Aorta (tissue), 5 donors: ENCODE results near the gene PPCDC. TPM values are rescaled to one million over a fixed set of nuclear protein-coding genes. Genes with fewer than 3 reads are reported as not detected.
A peak's percentile ranks its signal among the peaks of the same experiment; 100 is the strongest.
"Not testable (repeated sequence)": the region's sequence is repeated elsewhere in the genome, so short reads cannot be mapped to it uniquely, and the experiment has no call there.

Source experiments
- ATAC-seq: fragments of 200-7000 bp; cut with Tn5 transposase; one replicate; pipeline ENCODE4 v1.9.1; 2022; ENCODE audit warnings: moderate library complexity; ENCODE audit not compliant: low FRiP score
- DNase-seq, 2 donors: peaks; one replicate each; pipeline ENCODE4 v3.0.0-alpha.2; 2020
- H3K27ac ChIP-seq, 2 donors: one replicate each; pipeline ENCODE4 v1.5.1; 2013; ENCODE audit warnings: low read length in 2 of 2, mild to moderate bottlenecking in 2 of 2, moderate library complexity in 2 of 2, control low read depth in 1 of 2, inconsistent platforms in 1 of 2, low read depth in 1 of 2
- H3K27me3 ChIP-seq, 2 donors: one replicate each; pipeline ENCODE4 v1.6.1; 2013; ENCODE audit warnings: control low read depth in 1 of 2, low read length in 1 of 2, mild to moderate bottlenecking in 1 of 2, moderate library complexity in 1 of 2; ENCODE audit not compliant: insufficient read depth in 2 of 2, control insufficient read depth in 1 of 2
- H3K36me3 ChIP-seq, 2 donors: one replicate each; pipeline ENCODE4 v1.6.1; 2013; ENCODE audit warnings: control low read depth in 1 of 2, low read length in 1 of 2, mild to moderate bottlenecking in 1 of 2; ENCODE audit not compliant: insufficient read depth in 2 of 2, control insufficient read depth in 1 of 2
- H3K4me1 ChIP-seq, 2 donors: one replicate each; pipeline ENCODE4 v1.6.1; 2013; ENCODE audit warnings: low read length in 2 of 2, control low read depth in 1 of 2, mild to moderate bottlenecking in 1 of 2, moderate library complexity in 1 of 2; ENCODE audit not compliant: insufficient read depth in 2 of 2, control insufficient read depth in 1 of 2
- H3K4me3 ChIP-seq, 2 donors: one replicate each; pipeline ENCODE4 v1.5.1; 2013; ENCODE audit warnings: low read length in 2 of 2, control low read depth in 1 of 2, mild to moderate bottlenecking in 1 of 2
- H3K9me3 ChIP-seq: one replicate; pipeline ENCODE4 v1.6.1; 2013; ENCODE audit warnings: mild to moderate bottlenecking, low read length; ENCODE audit not compliant: control insufficient read depth
- WGBS, 2 donors: extraction: QIAGEN DNeasy Blood & Tissue Kit; methylation state at CpG; one replicate each; pipeline ENCODE4 v1.1.7; 2013; 5-methylcytosine and 5-hydroxymethylcytosine counted together
- intact Hi-C, 2 donors: fragments of 100-400 bp; cut with DNase I; formaldehyde crosslinking; loops; one replicate each; pipeline versions ENCODE4 v1.14.2 to v1.15.0; 2022
- polyA plus RNA-seq, 2 donors: library from polyadenylated mRNA; stranded (reverse); fragments of 200-250 nt; gene quantifications; one replicate each; pipeline ENCODE4 v1.2.3, GENCODE V29; 2013
- total RNA-seq, 2 donors: library from RNA; stranded (reverse); fragmentation: NEBNext Ultra II Directional; extraction: Animal tissue kit (Norgen Biotek cat#: 25700); gene quantifications; one replicate each; pipeline ENCODE4 v1.2.1, GENCODE V29; 2021
- donor health status: healthy with polysubstance abuse.
- donor health status: Bipolar disorder and iron deficiency.
- donor health status: DM: no; HTN: no; CAD: no.
- donor health status: DM: no; HTN: no; CAD: no.
- donor health status: DM: yes; HTN: yes; CAD: no.

Gene PPCDC
- total and polyA plus RNA-seq, 4 donors, result 8.2 to 22.6 (median 15.1) TPM

- H3K27me3 ChIP-seq, H3K4me3 ChIP-seq, DNase-seq, H3K4me1 ChIP-seq, intact Hi-C loops, H3K9me3 ChIP-seq, H3K36me3 ChIP-seq, H3K27ac ChIP-seq, ATAC-seq: not testable (repeated sequence)
- 88 to 91% methylated on average over 4 of the region's 4 CpGs for WGBS, 2 donors
These were observed 54.2 kb downstream of the PPCDC start for GRCh38 chr15:75077551-75077961.

GRCh38 chr15:75081150-75081549 lies 57.8 kb downstream of the PPCDC start:
- Histone ChIP-seq H3K36me3 (no peaks in the 10 kb centered on the region), H3K9me3 (no peaks in the 10 kb centered on the region), H3K4me1 (no peaks in the 10 kb centered on the region), H3K4me3 (no peak overlapping the region), H3K27me3 (no peaks in the 10 kb centered on the region), H3K27ac (no peak overlapping the region)
- DNase-seq (no peak), ATAC-seq (no peak)
- intact Hi-C loops, result no loop called here
- 96 to 98% methylated on average over 8 of the region's 8 CpGs for WGBS, 2 donors

- Histone ChIP-seq H3K27ac (no peak overlapping the region), H3K4me1 (no peaks in the 10 kb centered on the region), H3K36me3 (no peaks in the 10 kb centered on the region), H3K27me3 (no peaks in the 10 kb centered on the region), H3K9me3 (no peaks in the 10 kb centered on the region), H3K4me3 (no peak overlapping the region)
- ATAC-seq, result no peak
- WGBS, 2 donors, result 47 to 52% methylated on average over 1 of the region's 1 CpG
- DNase-seq, result no peak
- intact Hi-C loops, result no loop called here
These were observed 59.3 kb downstream of the PPCDC start for GRCh38 chr15:75082689-75083088.

GRCh38 chr15:75085708-75086107 lies 62.3 kb downstream of the PPCDC start:
- not testable (repeated sequence) for H3K4me3 ChIP-seq
- WGBS, 2 donors, result 94 to 99% methylated on average over 3 of the region's 3 CpGs

GRCh38 chr15:75089456-75090387 lies 66.3 kb downstream of the PPCDC start:
- 62 to 70% methylated on average over 6 of the region's 6 CpGs for WGBS, 2 donors
- Histone ChIP-seq H3K4me1 (no peaks in the 10 kb centered on the region), H3K36me3 (no peaks in the 10 kb centered on the region), H3K4me3 (no peak overlapping the region), H3K27me3 (no peaks in the 10 kb centered on the region), H3K27ac (peak overlapping the region; percentile 43 to 68), H3K9me3 (no peaks in the 10 kb centered on the region)
- ATAC-seq, result no peak
- peak in 1 of 2 donors; percentile 36 for DNase-seq
- intact Hi-C loops, result no loop called here

More at GRCh38 chr15:75085708-75086107, 62.3 kb downstream of the PPCDC start:
- H3K9me3 ChIP-seq, intact Hi-C loops, H3K27ac ChIP-seq, ATAC-seq, DNase-seq, H3K4me1 ChIP-seq, H3K27me3 ChIP-seq, H3K36me3 ChIP-seq: not testable (repeated sequence)

GRCh38 chr15:75090388-75090734 lies 67.0 kb downstream of the PPCDC start:
- intact Hi-C loops, result no loop called here

GRCh38 chr15:75091814-75092213 lies 68.4 kb downstream of the PPCDC start:
- Histone ChIP-seq H3K36me3 (no peaks in the 10 kb centered on the region), H3K27ac (no peak overlapping the region), H3K27me3 (no peaks in the 10 kb centered on the region), H3K4me1 (no peaks in the 10 kb centered on the region), H3K4me3 (no peak overlapping the region), H3K9me3 (no peaks in the 10 kb centered on the region)
- DNase-seq (no peak), ATAC-seq (no peak)
- intact Hi-C loops, result no loop called here

More at GRCh38 chr15:75090388-75090734, 67.0 kb downstream of the PPCDC start:
- DNase-seq (peak in 1 of 2 donors; percentile 74), ATAC-seq (peak; percentile 78)
- WGBS, 2 donors, result 22 to 31% methylated on average over 7 of the region's 7 CpGs
- Histone ChIP-seq H3K36me3 (no peaks in the 10 kb centered on the region), H3K27me3 (no peaks in the 10 kb centered on the region), H3K27ac (peak overlapping the region; percentile 43 to 68), H3K9me3 (no peaks in the 10 kb centered on the region), H3K4me1 (no peaks in the 10 kb centered on the region), H3K4me3 (no peak overlapping the region)

- intact Hi-C loops, H3K4me3 ChIP-seq, ATAC-seq, H3K4me1 ChIP-seq, H3K36me3 ChIP-seq, H3K9me3 ChIP-seq, H3K27ac ChIP-seq, H3K27me3 ChIP-seq: not testable (repeated sequence)
- DNase-seq, result peak in 1 of 2 donors; percentile 11
- 89 to 93% methylated on average over 4 of the region's 4 CpGs for WGBS, 2 donors
These were observed 71.6 kb downstream of the PPCDC start for GRCh38 chr15:75094961-75095478.

- DNase-seq (peak in 1 of 2 donors; percentile 2), ATAC-seq (no peak)
- Histone ChIP-seq H3K4me1 (no peaks in the 10 kb centered on the region), H3K27me3 (no peaks in the 10 kb centered on the region), H3K27ac (no peak overlapping the region), H3K9me3 (no peaks in the 10 kb centered on the region), H3K4me3 (no peak overlapping the region), H3K36me3 (no peaks in the 10 kb centered on the region)
- 85 to 92% methylated on average over 4 of the region's 4 CpGs for WGBS, 2 donors
- intact Hi-C loops, result no loop called here
These were observed 72.2 kb downstream of the PPCDC start for GRCh38 chr15:75095594-75095993.
